ENCODE data around the gene WDR70.
"Not testable (repeated sequence)": the region's sequence is repeated elsewhere in the genome, so short reads cannot be mapped to it uniquely, and the experiment has no call there.

The WDR70 gene

DNA sequence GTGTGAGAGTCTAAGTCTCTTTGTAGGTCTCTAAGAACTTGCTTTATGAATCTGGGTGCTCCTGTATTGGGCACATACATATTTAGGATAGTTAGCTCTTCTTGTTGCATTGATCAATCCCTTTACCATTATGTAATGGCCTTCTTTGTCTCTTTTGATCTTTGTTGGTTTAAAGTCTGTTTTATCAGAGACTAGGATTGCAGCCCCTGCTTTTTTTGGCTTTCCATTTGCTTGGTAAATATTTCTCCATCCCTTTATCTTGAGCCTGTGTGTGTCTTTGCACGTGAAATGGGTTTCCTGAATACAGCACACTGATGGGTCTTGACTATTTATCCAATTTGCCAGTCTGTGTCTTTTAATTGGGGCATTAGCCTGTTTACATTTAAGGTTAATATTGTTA lies 275.4 kb downstream of the WDR70 start:
- DNase-seq, result not testable (repeated sequence)

- no peak for DNase-seq
Observed at GRCh38 chr5:37657046-37657445, 277.9 kb downstream of the WDR70 start.

- no peak for DNase-seq
Observed at GRCh38 chr5:37658440-37658839, 279.3 kb downstream of the WDR70 start.

DNA sequence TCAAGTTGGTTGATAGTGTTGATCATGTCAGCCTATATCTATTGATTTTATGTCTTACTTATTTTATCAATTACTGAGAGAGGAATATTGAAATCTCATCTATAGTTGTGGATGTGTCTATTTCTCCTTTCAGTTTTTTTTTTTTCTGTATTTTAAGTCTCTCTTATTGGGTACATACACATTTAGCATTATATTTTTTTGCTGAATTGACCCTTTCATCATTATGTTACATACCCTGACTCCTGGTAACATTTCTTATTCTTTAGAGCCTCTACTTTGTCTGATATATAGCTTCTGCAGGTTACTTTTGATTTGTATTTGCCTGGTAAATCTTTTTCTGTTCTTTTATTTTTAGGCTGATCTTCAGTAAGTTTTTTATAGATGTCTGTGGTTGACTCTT lies 281.2 kb downstream of the WDR70 start:
- DNase-seq, result no peak

DNA sequence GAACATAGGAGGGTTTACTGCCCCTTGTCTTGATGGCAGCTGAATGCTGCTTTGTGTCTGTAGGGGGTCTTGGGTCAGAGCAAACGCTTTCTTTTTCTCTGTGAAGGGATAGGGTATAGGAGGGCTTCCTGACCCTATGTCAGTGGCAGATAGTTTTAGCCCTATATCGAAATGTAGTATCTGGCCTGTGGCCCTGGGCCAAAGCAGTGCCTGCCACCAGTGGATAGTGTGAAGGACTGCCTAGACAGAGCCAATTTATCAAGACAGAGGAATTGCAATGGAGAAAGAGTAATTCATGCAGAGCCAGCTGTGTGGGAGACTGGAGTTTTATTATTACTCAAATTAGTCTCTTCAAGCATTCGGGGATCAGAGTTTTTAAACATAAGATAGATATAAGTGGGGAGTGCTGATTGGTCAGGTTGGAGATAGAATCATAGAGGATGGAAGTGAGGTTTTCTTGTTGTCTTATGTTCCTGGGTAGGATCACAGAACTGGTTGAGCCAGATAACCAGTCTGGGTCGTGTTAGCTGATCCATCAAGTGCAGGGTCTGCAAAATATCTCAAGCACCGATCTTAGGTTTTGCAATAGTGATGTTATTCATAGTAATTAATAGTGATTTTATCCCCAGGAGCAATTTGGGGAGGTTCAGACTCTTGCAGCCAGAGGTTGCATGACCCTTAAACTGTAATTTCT lies 282.3 kb downstream of the WDR70 start:
- DNase-seq, result no peak

- DNase-seq, result no peak
Observed at GRCh38 chr5:37661951-37662350, 282.8 kb downstream of the WDR70 start.

- no peak for DNase-seq
Observed at GRCh38 chr5:37662362-37662761, 283.2 kb downstream of the WDR70 start.

GRCh38 chr5:37662789-37663485 lies 283.8 kb downstream of the WDR70 start:
- DNase-seq, result no peak

DNA sequence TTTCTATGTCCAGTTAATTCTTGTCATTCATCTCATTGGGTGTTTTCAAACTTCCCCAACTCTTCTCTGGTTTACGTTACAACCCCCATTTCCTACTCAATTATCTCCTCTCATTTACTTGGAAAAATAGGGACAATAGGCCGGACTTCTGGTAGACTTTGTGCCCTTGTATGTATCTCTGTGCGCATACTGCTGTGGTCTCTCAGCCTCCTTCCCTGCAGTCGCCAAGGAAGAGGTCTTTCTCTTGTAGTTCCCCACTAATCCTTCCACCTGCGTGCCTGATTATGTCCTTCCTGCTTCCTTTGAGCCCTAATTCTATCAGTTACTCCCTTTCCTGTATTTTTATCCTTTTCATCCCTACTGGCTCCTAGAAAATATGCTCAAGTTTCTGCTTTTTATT lies 284.4 kb downstream of the WDR70 start:
- DNase-seq, result no peak

DNA sequence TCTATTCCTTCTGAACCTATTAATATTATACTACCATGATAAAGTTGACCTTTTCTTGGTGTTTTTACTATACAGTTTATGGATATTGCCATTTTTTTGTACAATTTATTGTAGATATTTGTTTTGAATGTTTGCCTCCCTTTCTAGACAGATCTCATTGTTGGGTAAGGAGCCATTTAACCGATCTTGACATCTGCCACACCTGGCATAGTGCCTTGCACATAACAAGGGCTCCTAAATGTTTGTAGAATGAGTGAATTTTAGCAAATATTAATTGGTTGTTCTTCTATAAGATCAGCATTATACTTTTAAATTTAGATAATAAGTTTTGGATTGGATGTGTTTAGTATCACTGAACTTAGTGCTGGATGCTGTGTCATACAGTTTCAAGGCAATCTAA lies 285.4 kb downstream of the WDR70 start:
- DNase-seq, result no peak

GRCh38 chr5:37665272-37665671 lies 286.2 kb downstream of the WDR70 start:
- DNase-seq, result no peak

GRCh38 chr5:37665889-37666288 lies 286.8 kb downstream of the WDR70 start:
- DNase-seq, result no peak

- no peak for DNase-seq
Observed at GRCh38 chr5:37667430-37667829, 288.3 kb downstream of the WDR70 start.

GRCh38 chr5:37667846-37668245 lies 288.7 kb downstream of the WDR70 start:
- no peak for DNase-seq

- no peak for DNase-seq
Observed at GRCh38 chr5:37668524-37669047, 289.5 kb downstream of the WDR70 start.

DNA sequence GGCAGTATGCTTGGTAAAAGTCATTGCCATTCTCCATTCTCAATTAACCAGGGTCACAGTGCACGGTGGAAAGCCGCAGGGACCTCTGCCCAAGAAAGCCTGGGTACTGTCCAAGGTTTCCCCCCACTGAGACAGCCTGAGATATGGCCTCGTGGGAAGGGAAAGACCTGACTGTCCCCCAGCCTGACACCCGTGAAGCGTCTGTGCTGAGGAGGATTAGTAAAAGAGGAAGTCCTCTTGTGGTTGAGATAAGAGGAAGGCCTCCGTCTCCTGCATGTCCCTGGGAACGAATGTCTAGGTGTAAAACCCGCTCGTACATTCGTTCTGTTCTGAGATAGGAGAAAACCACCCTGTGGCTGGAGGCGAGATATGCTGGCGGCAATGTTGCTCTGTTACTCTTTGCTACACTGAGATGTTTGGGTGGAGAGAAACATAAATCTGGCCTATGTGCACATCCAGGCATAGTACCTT lies 293.0 kb downstream of the WDR70 start:
- DNase-seq, result peak; percentile 24 to 35

GRCh38 chr5:37674361-37674760 lies 295.2 kb downstream of the WDR70 start:
- not testable (repeated sequence) for DNase-seq

DNA sequence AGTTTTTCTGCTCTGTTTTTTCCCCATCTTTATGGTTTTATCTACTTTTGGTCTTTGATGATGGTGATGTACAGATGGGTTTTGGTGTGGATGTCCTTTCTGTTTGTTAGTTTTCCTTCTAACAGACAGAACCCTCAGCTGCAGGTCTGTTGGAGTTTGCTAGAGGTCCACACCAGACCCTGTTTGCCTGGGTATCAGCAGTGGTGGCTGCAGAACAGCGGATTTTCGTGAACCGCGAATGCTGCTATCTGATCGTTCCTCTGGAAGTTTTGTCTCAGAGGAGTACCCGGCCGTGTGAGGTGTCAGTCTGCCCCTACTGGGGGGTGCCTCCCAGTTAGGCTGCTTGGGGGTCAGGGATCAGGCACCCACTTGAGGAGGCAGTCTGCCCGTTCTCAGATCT lies 300.2 kb downstream of the WDR70 start:
- not testable (repeated sequence) for DNase-seq

- not testable (repeated sequence) for DNase-seq
Observed at GRCh38 chr5:37679903-37680302, 300.8 kb downstream of the WDR70 start.

GRCh38 chr5:37683072-37683471 lies 304.0 kb downstream of the WDR70 start:
- DNase-seq, result no peak

DNA sequence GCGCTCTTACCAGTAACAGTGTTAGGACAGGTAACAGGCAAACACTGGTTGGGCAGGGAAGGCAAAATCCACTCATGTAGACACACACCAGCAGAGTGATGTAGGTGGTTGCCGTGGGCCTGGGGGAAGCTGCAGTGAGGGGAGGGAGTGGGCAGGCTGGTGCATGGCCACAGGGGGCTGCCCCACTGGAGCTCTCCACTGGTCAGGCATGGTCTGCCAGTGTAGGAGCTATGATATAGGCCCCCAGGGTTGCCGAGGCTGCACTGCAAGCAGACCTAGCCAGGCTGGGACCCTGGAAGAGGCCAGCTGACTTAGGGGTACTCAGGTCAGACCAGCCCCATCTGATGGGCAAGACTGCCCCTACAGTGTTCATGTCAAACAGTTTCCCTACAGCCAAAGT lies 306.1 kb downstream of the WDR70 start:
- DNase-seq, result no peak

GRCh38 chr5:37685816-37686215 lies 306.7 kb downstream of the WDR70 start:
- no peak for DNase-seq

GRCh38 chr5:37688925-37689324 lies 309.8 kb downstream of the WDR70 start:
- not testable (repeated sequence) for DNase-seq

DNA sequence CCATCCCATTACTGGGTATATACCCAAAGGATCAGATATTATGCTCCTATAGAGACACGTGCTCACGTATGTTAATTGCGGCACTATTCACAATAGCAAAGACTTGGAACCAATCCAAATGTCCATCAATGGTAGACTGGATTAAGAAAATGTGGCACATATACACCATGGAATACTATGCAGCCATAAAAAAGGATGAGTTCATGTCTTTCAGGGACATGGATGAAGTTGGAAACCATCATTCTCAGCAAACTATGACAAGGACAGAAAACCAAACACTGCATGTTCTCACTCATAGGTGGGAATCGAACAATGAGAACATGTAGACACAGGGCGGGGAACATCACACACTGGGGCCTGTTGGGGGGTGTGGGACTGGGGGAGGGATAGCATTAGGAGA lies 315.2 kb downstream of the WDR70 start:
- DNase-seq, result not testable (repeated sequence)

All from CD4-positive, alpha-beta T cell treated with Interleukin-4 for 1 hour (primary cell).